Epithelial cell of esophagus (primary cell): ENCODE measurements around the gene LCN15.

Experiments
- DNase-seq: peaks from one replicate; pipeline ENCODE4 v3.0.0; 2010; ENCODE audit warnings: low read depth
- H3K4me3 ChIP-seq: 2 replicates; pipeline ENCODE4 v1.5.1; 2011; ENCODE audit warnings: mild to moderate bottlenecking, low read length, control low read depth
- CTCF ChIP-seq: IDR thresholded peaks from 2 replicates; pipeline ENCODE4 v1.5.1; 2011; ENCODE audit warnings: low read depth, mild to moderate bottlenecking, low read length, control low read depth, inconsistent platforms; ENCODE audit not compliant: insufficient read depth; ENCODE audit errors: missing control alignments

LCN15 gene

GRCh38 chr9:136751814-136752213, 12.5 kb downstream of the LCN15 start:
- no peak for TF ChIP-seq CTCF
- no peak for DNase-seq
- H3K4me3 ChIP-seq: no peak overlapping the region

DNA sequence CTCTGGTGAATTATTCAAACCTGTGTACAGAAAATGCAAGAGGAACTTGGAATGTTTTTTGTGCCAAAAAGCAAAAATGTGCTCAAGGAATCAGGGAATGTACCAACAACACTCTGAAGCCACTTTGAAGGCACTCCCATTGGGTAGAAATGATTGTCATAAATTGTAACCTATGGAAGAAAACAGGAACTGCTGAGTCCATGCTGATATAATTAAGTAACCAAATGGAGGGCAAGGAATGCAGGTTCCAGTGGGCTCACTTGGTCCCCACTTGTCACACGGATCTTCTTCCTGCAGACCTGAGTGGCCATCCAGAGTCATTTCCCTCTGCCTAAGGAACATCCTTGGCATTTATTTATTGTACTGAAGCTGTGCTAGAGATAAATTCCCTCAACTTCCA, 13.1 kb downstream of the LCN15 start:
- no peak for DNase-seq
- no peak overlapping the region for H3K4me3 ChIP-seq
- no peak for TF ChIP-seq CTCF

GRCh38 chr9:136750526-136750925, 13.8 kb downstream of the LCN15 start:
- no peak for TF ChIP-seq CTCF

DNA sequence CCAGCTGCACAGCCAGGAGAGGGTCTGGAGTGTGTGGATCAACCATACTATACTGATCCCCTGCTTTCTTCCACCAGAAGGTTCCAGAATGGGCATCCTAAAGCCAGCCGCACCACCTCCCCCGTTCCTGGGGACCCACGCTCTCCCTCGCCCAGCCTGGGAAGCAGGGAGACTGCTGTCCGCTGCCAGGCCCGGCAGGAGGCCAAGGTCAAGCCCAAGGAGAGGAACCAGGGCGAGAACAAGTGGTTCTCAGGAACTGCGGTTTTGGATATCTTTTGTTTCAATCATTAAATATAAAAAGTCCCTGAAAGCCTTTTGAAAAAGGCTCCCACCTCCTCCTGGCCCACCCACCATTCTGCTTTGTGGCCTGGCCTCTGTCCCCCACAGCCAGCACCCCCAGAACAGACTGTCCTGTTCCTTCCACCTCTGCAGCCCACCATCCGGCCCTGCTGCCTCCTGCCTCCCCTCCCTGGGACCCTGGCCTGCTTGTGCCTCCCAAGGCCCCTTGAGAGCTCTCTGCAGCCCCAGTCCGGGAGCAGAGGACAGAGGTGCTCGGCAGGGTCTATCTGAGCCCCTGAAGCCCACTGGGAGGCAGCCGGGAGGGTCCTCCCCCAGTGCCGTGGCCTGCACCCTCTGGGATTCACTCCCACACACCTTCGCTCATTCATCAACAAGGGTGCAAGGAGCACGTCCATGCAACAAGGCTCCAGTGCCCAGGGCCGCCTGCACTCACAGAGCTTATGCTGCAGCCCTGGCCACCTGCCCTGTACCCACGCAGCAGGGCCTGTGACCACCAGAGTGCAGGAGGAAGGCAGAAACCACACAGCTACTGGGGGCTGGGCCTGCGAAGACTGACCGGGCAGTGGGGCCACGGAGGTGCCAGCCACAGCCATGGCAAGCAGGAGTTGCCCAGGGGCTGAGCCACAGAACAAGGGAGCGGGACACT, 15.4 kb downstream of the LCN15 start:
- H3K4me3 ChIP-seq: no peak overlapping the region
- no peak for TF ChIP-seq CTCF
- DNase-seq: no peak

More at GRCh38 chr9:136750526-136750925, 13.8 kb downstream of the LCN15 start:
- peak; percentile 43 for DNase-seq
- no peak overlapping the region for H3K4me3 ChIP-seq

DNA sequence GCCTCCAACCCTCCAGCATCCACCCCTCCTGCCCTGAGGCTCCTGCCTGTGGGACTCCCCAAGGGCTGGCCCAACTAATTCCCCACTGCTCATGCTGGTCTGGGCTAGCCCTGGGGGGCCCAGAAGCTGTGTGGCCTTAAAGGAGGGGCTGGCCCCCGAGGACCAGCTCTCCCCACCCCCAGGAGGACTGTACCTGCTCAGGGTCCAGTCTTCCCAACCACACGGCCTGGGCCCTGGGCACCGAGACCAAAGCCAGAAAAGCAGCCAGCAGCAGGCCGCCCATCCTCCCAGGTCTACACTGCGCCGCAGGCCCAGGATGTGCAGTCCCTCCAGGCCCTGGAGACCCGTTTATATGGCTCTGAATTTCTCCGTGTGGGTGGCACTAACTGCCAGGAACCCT, 16.1 kb downstream of the LCN15 start, which contains the start of gene LCN6:
Gene LCN6, minus strand, starts transcription at position 325 of the 400 bp plus-strand sequence. Its CDS starts 42 bp downstream, at position 283.
- H3K4me3 ChIP-seq: no peak within 1 kb of the TSS
- no peak for DNase-seq
- no peak for TF ChIP-seq CTCF

- DNase-seq: no peak
- TF ChIP-seq CTCF: no peak
- H3K4me3 ChIP-seq: no peak overlapping the region
These were observed 16.9 kb downstream of the LCN15 start for GRCh38 chr9:136747161-136748060.
